ENCODE data around the gene OR6M1.

Gene OR6M1

DNA sequence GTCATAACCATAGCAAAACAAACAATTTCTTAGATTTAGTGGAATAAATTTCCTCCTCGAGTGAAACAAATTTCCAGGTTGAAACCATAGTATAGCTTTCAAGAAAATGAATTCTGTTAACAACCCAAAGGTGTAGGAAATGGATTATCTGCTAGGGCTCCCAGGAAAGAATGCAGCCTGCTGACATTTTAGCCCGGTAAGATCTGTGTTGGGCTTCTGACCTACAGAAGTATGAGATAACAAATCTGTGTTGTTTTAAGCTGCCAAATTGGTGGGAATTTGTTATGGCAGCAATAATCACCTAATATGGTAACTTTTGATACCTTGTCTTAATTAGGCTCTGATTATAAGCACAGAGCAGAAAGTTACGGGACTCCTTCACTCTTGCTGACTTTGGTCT, 32.0 kb upstream of the OR6M1 start:
- TF ChIP-seq CEBPB (IDR thresholded peaks at IDR 0.05) = no peak
- no peak for TF ChIP-seq RAD21 (IDR thresholded peaks at IDR 0.05; ENCODE audit: low read depth)
- no peak for TF ChIP-seq EP300 (IDR thresholded peaks at IDR 0.05; ENCODE audit: borderline replicate concordance)
- no peak for TF ChIP-seq TAF1 (IDR thresholded peaks at IDR 0.05; ENCODE audit: low read depth)
- TF ChIP-seq, protein P1, sequence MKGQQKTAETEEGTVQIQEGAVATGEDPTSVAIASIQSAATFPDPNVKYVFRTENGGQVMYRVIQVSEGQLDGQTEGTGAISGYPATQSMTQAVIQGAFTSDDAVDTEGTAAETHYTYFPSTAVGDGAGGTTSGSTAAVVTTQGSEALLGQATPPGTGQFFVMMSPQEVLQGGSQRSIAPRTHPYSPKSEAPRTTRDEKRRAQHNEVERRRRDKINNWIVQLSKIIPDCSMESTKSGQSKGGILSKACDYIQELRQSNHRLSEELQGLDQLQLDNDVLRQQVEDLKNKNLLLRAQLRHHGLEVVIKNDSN (IDR thresholded peaks at IDR 0.05) = no peak
- no peak for TF ChIP-seq EGR1 (IDR thresholded peaks at IDR 0.05)

DNA sequence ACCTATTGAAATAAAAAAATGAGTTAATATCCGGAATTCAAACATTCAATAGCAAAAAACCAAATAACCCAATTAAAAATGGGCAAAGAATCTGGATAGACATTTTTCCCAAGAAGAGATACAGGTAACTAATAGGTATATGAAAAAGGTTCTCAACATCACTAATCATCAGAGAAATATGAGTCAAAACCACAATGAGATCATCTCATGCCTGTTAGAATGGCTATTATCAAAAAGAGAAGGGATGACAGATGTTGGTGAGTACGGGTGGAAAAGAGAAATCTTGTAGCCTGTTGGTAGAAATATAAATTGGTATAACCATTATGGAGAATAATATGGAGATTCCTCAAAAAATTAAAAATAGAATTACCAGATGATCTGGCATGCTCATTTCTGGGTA, 26.9 kb upstream of the OR6M1 start:
- TF ChIP-seq RAD21 (IDR thresholded peaks at IDR 0.05; ENCODE audit: low read depth) (no peak), NFIC (IDR thresholded peaks at IDR 0.05) (no peak), CREB1 (IDR thresholded peaks at IDR 0.05; ENCODE audit: low read depth) (no peak), TEAD4 (IDR thresholded peaks at IDR 0.05) (no peak), EP300 (IDR thresholded peaks at IDR 0.05; ENCODE audit: borderline replicate concordance) (no peak), FOXM1 (IDR thresholded peaks at IDR 0.05; ENCODE audit: borderline replicate concordance, low read depth) (no peak), TCF12 (IDR thresholded peaks at IDR 0.05; ENCODE audit: low read depth) (no peak), CEBPB (IDR thresholded peaks at IDR 0.05) (no peak), TAF1 (IDR thresholded peaks at IDR 0.05; ENCODE audit: low read depth) (no peak), EGR1 (IDR thresholded peaks at IDR 0.05) (no peak), ZBTB7A (IDR thresholded peaks at IDR 0.05; ENCODE audit: low read depth) (no peak)
- TF ChIP-seq, protein P1 (IDR thresholded peaks at IDR 0.05) = no peak
- TF ChIP-seq, protein P2, sequence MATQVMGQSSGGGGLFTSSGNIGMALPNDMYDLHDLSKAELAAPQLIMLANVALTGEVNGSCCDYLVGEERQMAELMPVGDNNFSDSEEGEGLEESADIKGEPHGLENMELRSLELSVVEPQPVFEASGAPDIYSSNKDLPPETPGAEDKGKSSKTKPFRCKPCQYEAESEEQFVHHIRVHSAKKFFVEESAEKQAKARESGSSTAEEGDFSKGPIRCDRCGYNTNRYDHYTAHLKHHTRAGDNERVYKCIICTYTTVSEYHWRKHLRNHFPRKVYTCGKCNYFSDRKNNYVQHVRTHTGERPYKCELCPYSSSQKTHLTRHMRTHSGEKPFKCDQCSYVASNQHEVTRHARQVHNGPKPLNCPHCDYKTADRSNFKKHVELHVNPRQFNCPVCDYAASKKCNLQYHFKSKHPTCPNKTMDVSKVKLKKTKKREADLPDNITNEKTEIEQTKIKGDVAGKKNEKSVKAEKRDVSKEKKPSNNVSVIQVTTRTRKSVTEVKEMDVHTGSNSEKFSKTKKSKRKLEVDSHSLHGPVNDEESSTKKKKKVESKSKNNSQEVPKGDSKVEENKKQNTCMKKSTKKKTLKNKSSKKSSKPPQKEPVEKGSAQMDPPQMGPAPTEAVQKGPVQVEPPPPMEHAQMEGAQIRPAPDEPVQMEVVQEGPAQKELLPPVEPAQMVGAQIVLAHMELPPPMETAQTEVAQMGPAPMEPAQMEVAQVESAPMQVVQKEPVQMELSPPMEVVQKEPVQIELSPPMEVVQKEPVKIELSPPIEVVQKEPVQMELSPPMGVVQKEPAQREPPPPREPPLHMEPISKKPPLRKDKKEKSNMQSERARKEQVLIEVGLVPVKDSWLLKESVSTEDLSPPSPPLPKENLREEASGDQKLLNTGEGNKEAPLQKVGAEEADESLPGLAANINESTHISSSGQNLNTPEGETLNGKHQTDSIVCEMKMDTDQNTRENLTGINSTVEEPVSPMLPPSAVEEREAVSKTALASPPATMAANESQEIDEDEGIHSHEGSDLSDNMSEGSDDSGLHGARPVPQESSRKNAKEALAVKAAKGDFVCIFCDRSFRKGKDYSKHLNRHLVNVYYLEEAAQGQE (IDR thresholded peaks at IDR 0.05; ENCODE audit: low read depth) = no peak
- TF ChIP-seq, protein P3, sequence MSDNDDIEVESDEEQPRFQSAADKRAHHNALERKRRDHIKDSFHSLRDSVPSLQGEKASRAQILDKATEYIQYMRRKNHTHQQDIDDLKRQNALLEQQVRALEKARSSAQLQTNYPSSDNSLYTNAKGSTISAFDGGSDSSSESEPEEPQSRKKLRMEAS (IDR thresholded peaks at IDR 0.05) = no peak

DNA sequence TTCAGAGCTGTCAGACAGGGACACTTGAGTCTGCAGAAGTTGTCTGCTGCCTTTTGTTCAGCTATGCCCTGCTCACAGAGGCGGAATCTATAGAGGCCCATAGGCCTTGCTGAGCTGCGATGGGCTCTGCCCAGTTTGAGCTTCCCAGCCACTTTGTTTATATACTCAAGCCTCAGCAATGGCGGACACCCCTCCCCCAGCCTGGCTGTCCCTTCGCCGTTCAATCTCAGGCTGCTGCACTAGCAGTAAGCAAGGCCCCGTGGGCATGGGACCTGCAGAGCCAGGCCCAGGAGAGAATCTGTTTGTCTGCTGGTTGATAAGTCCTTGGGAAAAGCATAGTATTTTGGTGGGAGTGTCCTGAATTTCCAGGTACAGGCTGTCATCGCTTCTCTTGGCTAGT, 23.6 kb upstream of the OR6M1 start:
- TF ChIP-seq, protein P2 (IDR thresholded peaks at IDR 0.05; ENCODE audit: low read depth) = no peak
- no peak for TF ChIP-seq EGR1 (IDR thresholded peaks at IDR 0.05)
- TF ChIP-seq CEBPB (IDR thresholded peaks at IDR 0.05) = no peak
- no peak for TF ChIP-seq YY1 (IDR thresholded peaks at IDR 0.05; ENCODE audit: low read depth)
- no peak for TF ChIP-seq CREB1 (IDR thresholded peaks at IDR 0.05; ENCODE audit: low read depth)
- no peak for TF ChIP-seq EP300 (IDR thresholded peaks at IDR 0.05; ENCODE audit: borderline replicate concordance)
- no peak for TF ChIP-seq TCF12 (IDR thresholded peaks at IDR 0.05; ENCODE audit: low read depth)
- TF ChIP-seq TEAD4 (IDR thresholded peaks at IDR 0.05) = no peak
- TF ChIP-seq RAD21 (IDR thresholded peaks at IDR 0.05; ENCODE audit: low read depth) = no peak
- TF ChIP-seq FOXM1 (IDR thresholded peaks at IDR 0.05; ENCODE audit: borderline replicate concordance, low read depth) = no peak
- no peak for TF ChIP-seq NFIC (IDR thresholded peaks at IDR 0.05)

DNA sequence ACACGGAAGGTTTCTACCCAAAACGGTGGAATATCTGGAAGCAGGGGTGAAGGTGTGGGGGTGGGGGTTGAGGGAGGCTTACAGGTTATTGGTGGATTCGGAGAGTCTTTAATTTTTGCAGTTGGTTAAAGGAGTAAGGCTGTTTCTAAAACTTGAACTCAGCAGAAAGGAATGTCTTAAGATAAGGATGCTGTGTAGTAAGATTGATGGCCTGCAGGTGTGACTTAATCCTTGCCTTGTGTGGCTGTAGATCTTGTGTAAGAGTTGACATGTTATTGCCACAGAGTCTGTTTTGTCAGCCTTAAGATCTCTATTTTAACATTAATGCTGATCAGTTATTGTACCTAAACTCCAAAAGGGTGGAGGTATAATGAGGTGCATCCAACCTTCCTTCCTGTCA, 16.4 kb upstream of the OR6M1 start:
- TF ChIP-seq ZBTB7A (IDR thresholded peaks at IDR 0.05; ENCODE audit: low read depth) = no peak

DNA sequence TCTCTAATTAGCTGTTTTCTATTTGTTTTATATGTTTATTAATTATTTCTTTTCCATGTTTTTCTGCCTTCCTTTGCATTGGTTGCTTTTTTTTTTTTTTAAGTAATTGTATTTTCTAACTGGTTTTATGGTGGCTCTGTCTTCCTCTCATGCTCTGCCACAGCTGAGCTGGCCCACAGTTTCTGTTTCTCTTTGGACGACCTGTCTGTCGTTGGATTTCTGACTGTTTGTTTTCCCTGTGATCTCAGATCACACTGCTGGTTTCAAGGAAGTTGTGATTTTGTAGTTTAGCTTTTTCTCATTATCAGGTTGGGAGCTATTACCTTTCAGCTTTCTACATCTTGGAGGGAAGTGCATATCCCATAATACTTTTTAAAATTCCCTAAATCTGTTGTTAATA, 15.9 kb upstream of the OR6M1 start:
- TF ChIP-seq, protein P3 (IDR thresholded peaks at IDR 0.05) = no peak
- no peak for TF ChIP-seq EGR1 (IDR thresholded peaks at IDR 0.05)
- no peak for TF ChIP-seq CEBPB (IDR thresholded peaks at IDR 0.05)
- no peak for TF ChIP-seq EP300 (IDR thresholded peaks at IDR 0.05; ENCODE audit: borderline replicate concordance)
- no peak for TF ChIP-seq FOXM1 (IDR thresholded peaks at IDR 0.05; ENCODE audit: borderline replicate concordance, low read depth)
- no peak for TF ChIP-seq TCF12 (IDR thresholded peaks at IDR 0.05; ENCODE audit: low read depth)
- no peak for TF ChIP-seq NFIC (IDR thresholded peaks at IDR 0.05)
- TF ChIP-seq, protein P2 (IDR thresholded peaks at IDR 0.05; ENCODE audit: low read depth) = no peak
- no peak for TF ChIP-seq TAF1 (IDR thresholded peaks at IDR 0.05; ENCODE audit: low read depth)
